Subcutaneous abdominal adipose tissue (tissue), 5 donors: ENCODE results near the gene EME1.

Experiments used
- H3K27ac ChIP-seq: one replicate; pipeline ENCODE4 v1.7.0; 2013; ENCODE audit warnings: low read depth, mild to moderate bottlenecking, inconsistent platforms, low read length, moderate library complexity
- H3K27me3 ChIP-seq, 5 donors: one replicate each; pipeline ENCODE4 v1.7.0; 2013; ENCODE audit warnings: low read length in 5 of 5, inconsistent platforms in 1 of 5; ENCODE audit not compliant: control insufficient read depth in 5 of 5, insufficient read depth in 4 of 5
- H3K36me3 ChIP-seq, 5 donors: one replicate each; pipeline ENCODE4 v1.7.0; 2013; ENCODE audit warnings: low read length in 5 of 5; ENCODE audit not compliant: control insufficient read depth in 5 of 5, insufficient read depth in 5 of 5
- H3K4me1 ChIP-seq, 5 donors: one replicate each; pipeline ENCODE4 v1.7.0; 2013; ENCODE audit warnings: low read length in 5 of 5, mild to moderate bottlenecking in 3 of 5, moderate library complexity in 1 of 5; ENCODE audit not compliant: control insufficient read depth in 5 of 5, insufficient read depth in 5 of 5
- H3K4me3 ChIP-seq, 5 donors: one replicate each; pipeline ENCODE4 v1.7.0; 2013; ENCODE audit warnings: low read length in 5 of 5, low read depth in 1 of 5
- H3K9ac ChIP-seq, 5 donors: one replicate each; pipeline ENCODE4 v1.7.0; 2013; ENCODE audit warnings: low read length in 5 of 5, mild to moderate bottlenecking in 4 of 5, moderate library complexity in 3 of 5
- H3K9me3 ChIP-seq, 5 donors: one replicate each; pipeline ENCODE4 v1.7.0; 2013; ENCODE audit warnings: low read length in 5 of 5; ENCODE audit not compliant: control insufficient read depth in 5 of 5
- donor health status: healthy.
- donor health status: healthy.
- donor health status: healthy.
- donor health status: healthy.
- donor health status: healthy.

EME1 gene

DNA sequence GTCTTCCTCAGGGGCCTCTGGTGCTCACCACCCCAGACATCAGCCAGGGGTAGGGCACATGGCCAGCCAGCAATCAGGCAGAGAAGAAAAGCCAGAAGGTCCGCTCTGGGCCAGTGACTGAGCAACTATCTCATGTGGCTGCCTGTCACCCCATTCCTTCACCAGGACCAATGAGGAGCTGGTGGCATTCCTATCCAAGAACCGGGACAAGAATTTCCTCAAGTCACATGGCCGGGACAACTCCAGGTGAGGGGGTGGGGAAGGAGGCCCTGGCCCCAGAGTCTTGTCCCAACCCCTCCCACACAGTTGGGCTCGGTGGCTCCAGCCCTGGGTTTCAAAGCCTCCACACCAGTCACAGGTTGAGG lies 17.7 kb upstream of the EME1 start:
- Histone ChIP-seq H3K27ac (no peak overlapping the region), H3K36me3 (peaks cover 0 to 75% (median 70%) of the 10 kb centered on the region in 5 donors)

DNA sequence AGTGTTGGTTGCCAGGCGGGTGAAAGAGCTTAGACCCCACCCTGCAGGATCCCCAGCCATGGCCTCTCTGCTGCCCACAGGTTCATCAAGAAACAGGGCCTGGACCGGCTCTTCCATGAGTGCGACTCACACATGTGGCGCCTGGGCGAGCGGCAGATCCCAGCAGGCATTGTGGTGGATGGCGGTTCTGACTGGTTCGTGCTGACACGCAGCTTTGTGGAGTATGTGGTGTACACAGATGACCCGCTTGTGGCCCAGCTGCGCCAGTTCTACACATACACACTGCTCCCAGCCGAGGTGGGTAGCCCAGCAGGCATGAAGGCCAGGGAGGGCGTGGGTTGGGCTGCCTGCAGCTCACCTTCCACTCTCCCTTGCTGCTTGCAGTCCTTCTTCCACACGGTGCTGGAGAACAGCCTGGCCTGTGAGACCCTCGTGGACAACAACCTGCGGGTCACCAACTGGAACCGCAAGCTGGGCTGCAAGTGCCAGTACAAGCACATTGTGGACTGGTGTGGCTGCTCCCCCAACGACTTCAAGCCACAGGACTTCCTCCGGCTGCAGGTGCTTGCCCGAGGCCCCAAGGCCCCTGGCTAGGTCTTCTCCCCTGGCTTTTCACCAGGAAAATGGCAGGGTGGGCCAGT lies 17.2 kb upstream of the EME1 start:
- Histone ChIP-seq H3K9me3 (no peaks in the 10 kb centered on the region), H3K4me3 (no peak overlapping the region), H3K4me1 (peaks cover 0 to 9% (median 4%) of the 10 kb centered on the region in 5 donors), H3K9ac (no peak overlapping the region), H3K27ac (no peak overlapping the region), H3K36me3 (peaks cover 0 to 80% (median 73%) of the 10 kb centered on the region in 5 donors), H3K27me3 (no peaks in the 10 kb centered on the region)

More for the DNA sequence above, 17.7 kb upstream of the EME1 start:
- peaks cover 0 to 9% (median 4%) of the 10 kb centered on the region in 5 donors for H3K4me1 ChIP-seq
- H3K9ac ChIP-seq = no peak overlapping the region
- no peak overlapping the region for H3K4me3 ChIP-seq
- H3K27me3 ChIP-seq = no peaks in the 10 kb centered on the region
- H3K9me3 ChIP-seq = no peaks in the 10 kb centered on the region

DNA sequence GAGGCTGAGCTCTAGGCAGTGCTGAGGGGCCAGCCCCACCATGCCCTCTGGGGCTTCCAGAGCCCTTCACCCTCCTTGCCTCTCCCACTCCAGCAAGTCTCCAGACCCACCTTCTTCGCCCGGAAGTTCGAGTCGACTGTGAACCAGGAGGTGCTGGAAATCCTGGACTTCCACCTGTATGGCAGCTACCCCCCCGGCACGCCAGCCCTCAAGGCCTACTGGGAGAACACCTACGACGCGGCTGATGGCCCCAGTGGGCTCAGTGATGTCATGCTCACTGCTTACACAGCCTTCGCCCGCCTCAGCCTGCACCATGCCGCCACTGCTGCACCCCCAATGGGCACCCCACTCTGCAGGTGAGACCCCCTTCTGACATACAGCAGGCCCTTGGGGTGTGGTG lies 16.6 kb upstream of the EME1 start:
- Histone ChIP-seq H3K27ac (no peak overlapping the region), H3K4me1 (peaks cover 0 to 9% (median 4%) of the 10 kb centered on the region in 5 donors), H3K27me3 (no peaks in the 10 kb centered on the region), H3K9ac (no peak overlapping the region), H3K36me3 (peaks cover 0 to 84% (median 73%) of the 10 kb centered on the region in 5 donors), H3K4me3 (no peak overlapping the region), H3K9me3 (no peaks in the 10 kb centered on the region)

DNA sequence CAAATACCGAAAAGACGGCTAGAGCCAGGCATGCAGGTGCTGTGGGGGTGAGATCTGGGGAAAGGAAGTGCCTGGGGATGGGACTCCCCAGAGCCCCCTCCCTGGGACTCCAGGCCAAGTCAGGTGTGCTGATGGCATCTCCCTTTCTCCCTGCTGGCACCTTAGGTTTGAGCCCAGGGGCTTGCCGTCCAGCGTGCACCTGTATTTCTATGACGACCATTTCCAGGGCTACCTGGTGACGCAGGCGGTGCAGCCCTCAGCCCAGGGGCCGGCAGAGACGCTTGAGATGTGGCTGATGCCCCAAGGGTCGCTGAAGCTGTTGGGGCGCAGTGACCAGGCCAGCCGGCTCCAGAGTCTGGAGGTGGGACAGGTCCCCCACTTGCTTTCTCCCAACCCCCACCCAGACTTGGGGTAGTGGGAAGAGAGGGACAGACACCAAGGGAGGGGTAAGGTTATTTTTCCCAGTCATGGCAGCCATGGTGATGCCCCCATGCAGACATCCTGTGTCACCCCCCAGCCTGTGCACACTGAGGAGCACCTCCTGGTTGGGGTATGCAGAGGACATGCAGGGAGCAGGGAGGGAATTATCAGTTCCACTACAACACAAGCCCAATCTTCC lies 16.0 kb upstream of the EME1 start:
- H3K27ac ChIP-seq = no peak overlapping the region
- H3K9me3 ChIP-seq = no peaks in the 10 kb centered on the region
- H3K4me1 ChIP-seq = peaks cover 0 to 8% (median 4%) of the 10 kb centered on the region in 5 donors
- H3K36me3 ChIP-seq = peaks cover 0 to 83% (median 73%) of the 10 kb centered on the region in 5 donors
- H3K4me3 ChIP-seq = no peak overlapping the region
- no peaks in the 10 kb centered on the region for H3K27me3 ChIP-seq
- H3K9ac ChIP-seq = no peak overlapping the region

DNA sequence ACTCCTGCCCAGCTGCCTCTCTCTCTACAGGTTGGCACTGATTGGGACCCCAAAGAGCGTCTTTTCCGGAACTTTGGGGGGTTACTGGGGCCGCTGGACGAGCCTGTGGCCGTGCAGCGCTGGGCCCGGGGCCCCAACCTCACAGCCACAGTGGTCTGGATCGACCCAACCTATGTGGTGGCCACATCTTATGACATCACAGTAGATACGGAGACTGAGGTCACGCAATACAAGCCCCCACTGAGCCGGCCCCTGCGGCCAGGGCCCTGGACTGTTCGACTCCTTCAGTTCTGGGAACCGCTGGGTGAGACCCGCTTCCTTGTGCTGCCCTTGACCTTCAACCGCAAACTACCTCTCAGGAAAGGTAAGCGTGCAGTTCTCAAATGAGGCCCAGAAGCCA lies 14.9 kb upstream of the EME1 start:
- H3K9me3 ChIP-seq = no peaks in the 10 kb centered on the region
- H3K36me3 ChIP-seq = peaks cover 0 to 79% (median 69%) of the 10 kb centered on the region in 5 donors
- no peak overlapping the region for H3K27ac ChIP-seq
- H3K4me1 ChIP-seq = peaks cover 0 to 7% (median 4%) of the 10 kb centered on the region in 5 donors
- H3K9ac ChIP-seq = no peak overlapping the region
- no peaks in the 10 kb centered on the region for H3K27me3 ChIP-seq
- no peak overlapping the region for H3K4me3 ChIP-seq

DNA sequence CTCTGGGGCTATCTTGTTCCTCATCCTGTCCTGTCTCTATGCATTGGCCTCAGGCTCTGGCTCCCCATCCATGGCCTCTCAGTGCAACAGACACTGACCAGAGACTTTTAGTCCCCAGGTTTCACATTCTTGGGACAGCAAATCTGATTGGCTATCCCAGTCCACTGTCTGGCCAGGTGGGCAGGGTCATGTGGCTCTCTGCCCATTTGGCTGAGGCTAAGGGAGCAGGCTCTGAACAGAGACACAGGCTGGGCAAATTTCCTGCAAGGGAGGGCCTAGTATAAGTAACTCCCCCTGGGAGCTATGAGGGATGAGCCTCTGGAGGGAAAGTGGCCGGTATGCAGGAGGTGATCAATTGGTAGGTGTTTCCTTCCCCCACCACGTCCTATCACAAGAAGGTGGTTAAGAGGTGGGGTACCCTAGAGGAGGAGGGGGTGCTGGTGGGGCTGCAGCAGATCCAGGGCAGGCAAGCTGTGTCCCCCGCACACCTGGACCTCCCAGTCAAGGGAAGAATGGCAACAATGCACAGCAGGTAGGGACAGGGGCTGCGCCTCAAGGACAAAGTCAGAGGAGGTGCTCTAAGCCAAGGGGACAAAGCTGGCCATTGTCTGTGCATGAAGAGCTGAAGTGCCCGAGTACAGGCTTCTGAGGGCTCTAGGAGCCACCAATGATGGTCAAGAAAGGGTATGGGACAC lies 13.9 kb upstream of the EME1 start:
- no peak overlapping the region for H3K9ac ChIP-seq
- H3K4me3 ChIP-seq = no peak overlapping the region
- H3K27ac ChIP-seq = no peak overlapping the region
- H3K9me3 ChIP-seq = no peaks in the 10 kb centered on the region
- H3K4me1 ChIP-seq = peaks cover 0 to 7% (median 4%) of the 10 kb centered on the region in 5 donors
- peaks cover 0 to 69% (median 61%) of the 10 kb centered on the region in 5 donors for H3K36me3 ChIP-seq
- no peaks in the 10 kb centered on the region for H3K27me3 ChIP-seq

DNA sequence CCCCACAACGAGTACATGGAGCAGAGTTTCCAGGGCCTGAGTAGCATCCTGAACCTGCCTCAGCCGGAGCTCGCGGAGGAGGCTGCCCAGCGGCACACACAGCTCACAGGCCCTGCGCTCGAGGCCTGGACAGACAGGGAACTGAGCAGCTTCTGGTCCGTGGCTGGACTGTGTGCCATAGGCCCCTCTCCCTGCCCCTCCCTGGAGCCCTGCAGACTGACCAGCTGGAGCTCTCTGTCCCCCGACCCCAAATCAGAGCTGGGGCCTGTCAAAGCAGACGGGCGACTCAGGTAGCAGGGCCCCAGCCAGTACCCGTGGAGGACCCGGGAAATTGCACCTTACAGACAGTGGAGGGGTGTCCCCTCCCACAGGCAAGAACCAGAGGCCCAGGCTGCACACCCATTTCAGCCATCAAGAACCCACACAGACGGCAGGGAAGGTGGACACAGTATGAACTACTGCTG lies 13.0 kb upstream of the EME1 start:
- no peak overlapping the region for H3K27ac ChIP-seq
- H3K36me3 ChIP-seq = peaks cover 0 to 62% (median 57%) of the 10 kb centered on the region in 5 donors

DNA sequence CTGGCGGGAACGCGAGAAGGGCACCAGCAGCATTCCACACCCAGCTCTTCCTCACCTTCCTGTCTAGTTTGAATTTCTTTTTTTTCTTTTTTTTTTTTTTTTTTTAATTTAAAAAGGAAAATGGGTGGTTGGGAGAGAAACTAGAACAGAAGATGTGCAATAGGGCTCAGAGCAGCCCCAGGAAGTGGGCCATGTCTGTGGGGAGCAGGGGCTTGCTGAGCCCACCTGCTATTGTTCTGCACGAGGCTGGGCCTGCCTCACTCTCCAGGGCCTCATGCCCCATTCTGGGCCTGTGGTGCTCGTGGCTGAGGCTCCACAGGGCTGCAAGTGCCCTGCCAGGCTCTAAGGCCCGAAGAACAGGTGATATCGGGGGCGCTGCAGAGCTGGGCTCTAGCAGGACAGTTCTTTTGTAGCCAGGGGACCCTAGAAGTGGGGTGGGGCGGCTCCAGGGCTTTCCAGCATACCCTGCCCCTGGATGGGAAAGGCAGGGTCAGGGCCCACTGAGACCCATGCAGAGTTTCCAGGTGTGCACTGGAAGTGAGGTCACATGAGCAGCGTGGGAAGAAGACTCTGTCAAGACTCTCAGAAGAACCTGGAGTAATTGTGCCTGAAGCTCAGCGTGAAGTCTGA lies 12.4 kb upstream of the EME1 start:
- Histone ChIP-seq H3K27me3 (no peaks in the 10 kb centered on the region), H3K4me3 (no peak overlapping the region), H3K27ac (no peak overlapping the region), H3K9ac (no peak overlapping the region), H3K36me3 (peaks cover 0 to 61% (median 56%) of the 10 kb centered on the region in 5 donors), H3K4me1 (peaks cover 0 to 7% (median 4%) of the 10 kb centered on the region in 5 donors), H3K9me3 (no peaks in the 10 kb centered on the region)

More for the DNA sequence above, 13.0 kb upstream of the EME1 start:
- no peaks in the 10 kb centered on the region for H3K9me3 ChIP-seq
- H3K4me3 ChIP-seq = no peak overlapping the region
- H3K9ac ChIP-seq = no peak overlapping the region
- peaks cover 0 to 7% (median 4%) of the 10 kb centered on the region in 5 donors for H3K4me1 ChIP-seq
- H3K27me3 ChIP-seq = no peaks in the 10 kb centered on the region

DNA sequence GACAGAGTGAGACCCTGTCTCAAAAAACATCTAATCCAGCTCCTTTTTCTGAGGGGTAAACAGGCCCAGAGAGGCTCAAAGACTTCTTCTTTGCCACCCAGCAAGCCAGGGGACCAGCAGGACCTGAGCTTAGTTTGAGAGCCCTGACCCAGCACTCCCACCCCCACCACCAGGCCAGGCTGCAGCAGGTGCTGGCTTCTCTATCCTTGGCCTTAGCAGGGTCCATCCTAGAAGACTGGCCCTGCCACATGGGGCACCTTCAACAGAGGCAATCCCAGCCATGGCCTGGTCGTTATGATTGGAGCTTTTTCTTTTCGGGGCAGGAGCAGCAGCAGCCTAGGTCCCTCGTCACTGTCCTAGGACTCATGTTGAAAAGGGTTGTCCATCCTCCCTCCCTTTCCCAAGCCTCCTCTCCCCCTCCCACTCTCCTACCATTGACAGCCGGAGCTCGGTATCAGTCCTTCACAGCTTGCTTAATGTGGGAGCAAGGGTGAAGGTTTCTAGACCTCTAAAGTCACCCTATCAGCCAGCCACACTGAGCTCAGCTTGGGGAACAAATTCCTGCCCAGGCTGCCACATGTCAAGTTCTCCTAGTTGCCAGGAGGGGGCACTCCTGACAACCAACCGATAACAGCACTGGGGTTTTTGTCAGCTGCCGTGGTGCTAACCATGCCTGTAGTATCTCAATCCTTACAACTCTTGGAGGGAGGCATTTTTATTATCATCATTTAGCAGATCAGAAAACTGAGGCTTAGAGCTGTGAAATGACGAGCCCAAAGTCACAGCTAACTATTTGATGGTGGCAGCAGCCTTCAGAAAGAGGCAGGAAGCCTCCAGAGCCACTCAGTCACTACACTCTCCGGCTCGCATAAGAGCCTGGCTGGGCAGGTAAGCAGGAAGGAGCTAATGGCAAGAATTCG lies 11.2 kb upstream of the EME1 start:
- H3K9ac ChIP-seq = peak overlapping the region in 1 of 5 donors; percentile 11
- H3K27ac ChIP-seq = no peak overlapping the region
- no peaks in the 10 kb centered on the region for H3K27me3 ChIP-seq
- H3K9me3 ChIP-seq = no peaks in the 10 kb centered on the region
- H3K4me3 ChIP-seq = no peak overlapping the region
- H3K4me1 ChIP-seq = peaks cover 0 to 7% (median 4%) of the 10 kb centered on the region in 5 donors
- peaks cover 0 to 61% (median 54%) of the 10 kb centered on the region in 5 donors for H3K36me3 ChIP-seq
